Measurements from ENCODE around the gene MBNL1.

GRCh38 chr3:152373379-152373778 lies 104.7 kb downstream of the MBNL1 start:
- TF ChIP-seq CTCF (IDR thresholded peaks at IDR 0.05) (no peak), POLR2A (IDR thresholded peaks at IDR 0.05) (no peak)
